Hepatocyte (in vitro differentiated cells): ENCODE data around the gene MSI2. TPM values are rescaled to one million over a fixed set of nuclear protein-coding genes. Genes with fewer than 3 reads are reported as not detected.

Experiments used
- DNase-seq: peaks from one replicate; pipeline ENCODE4 v3.0.0-alpha.2; 2016; ENCODE audit warnings: low spot score
- H2AFZ ChIP-seq: fragments of 200-600 bp; sonication (generic); 2 replicates; pipeline ENCODE4 v1.6.0; 2016; ENCODE audit warnings: antibody characterized with exemption, mild to moderate bottlenecking
- H3K27ac ChIP-seq: fragments of 200-600 bp; sonication (generic); 2 replicates; pipeline ENCODE4 v1.5.1; 2016; ENCODE audit warnings: mild to moderate bottlenecking
- H3K27me3 ChIP-seq: fragments of 200-600 bp; sonication (generic); 2 replicates; pipeline ENCODE4 v1.6.1; 2016
- H3K36me3 ChIP-seq: fragments of 200-600 bp; sonication (generic); replicated peaks from 2 replicates; pipeline ENCODE4 v1.5.1; 2016; ENCODE audit warnings: low read depth; ENCODE audit not compliant: insufficient read depth
- H3K4me1 ChIP-seq: fragments of 200-600 bp; sonication (generic); 2 replicates; pipeline ENCODE4 v1.5.1; 2016; ENCODE audit warnings: mild to moderate bottlenecking, moderate library complexity; ENCODE audit not compliant: insufficient read depth
- H3K4me2 ChIP-seq: fragments of 200-600 bp; sonication (generic); 2 replicates; pipeline ENCODE4 v1.6.0; 2016
- H3K4me3 ChIP-seq: fragments of 200-600 bp; sonication (generic); 2 replicates; pipeline ENCODE4 v1.5.1; 2016; ENCODE audit warnings: mild to moderate bottlenecking
- H3K79me2 ChIP-seq: fragments of 200-600 bp; sonication (generic); 2 replicates; pipeline ENCODE4 v1.6.0; 2017; ENCODE audit warnings: mild to moderate bottlenecking
- H3K9me2 ChIP-seq: fragments of 200-600 bp; sonication (generic); replicated peaks from 2 replicates; pipeline ENCODE4 v1.6.0; 2017; ENCODE audit warnings: mild to moderate bottlenecking; ENCODE audit not compliant: insufficient read depth
- H3K9me3 ChIP-seq: fragments of 200-600 bp; sonication (generic); 2 replicates; pipeline ENCODE4 v1.5.1; 2016; ENCODE audit warnings: low read depth, mild to moderate bottlenecking
- H4K20me1 ChIP-seq: fragments of 200-600 bp; sonication (generic); 2 replicates; pipeline ENCODE4 v1.6.0; 2016; ENCODE audit warnings: mild to moderate bottlenecking; ENCODE audit not compliant: insufficient read depth, poor library complexity, severe bottlenecking
- CTCF ChIP-seq: fragments of 200-600 bp; sonication (generic); IDR thresholded peaks from 2 replicates; pipeline ENCODE4 v1.5.1; 2016; ENCODE audit warnings: antibody characterized with exemption, mild to moderate bottlenecking; ENCODE audit not compliant: poor library complexity
- EZH2 ChIP-seq: fragments of 200-600 bp; sonication (generic); IDR thresholded peaks from 2 replicates; pipeline ENCODE4 v1.6.1; 2016; ENCODE audit warnings: antibody characterized with exemption, mild to moderate bottlenecking, borderline replicate concordance
- EZH2phosphoT487 ChIP-seq: fragments of 200-600 bp; sonication (generic); IDR thresholded peaks from one replicate; pipeline ENCODE4 v1.6.1; 2018; ENCODE audit warnings: antibody characterized with exemption, mild to moderate bottlenecking, low read depth, moderate library complexity; ENCODE audit not compliant: unreplicated experiment, severe bottlenecking
- WGBS: methylation state at CpG from one replicate; pipeline ENCODE4 v1.1.6; 2016; ENCODE audit warnings: low lambda C conversion rate; ENCODE audit errors: missing lambda C conversion rate; 5-methylcytosine and 5-hydroxymethylcytosine counted together
- polyA plus RNA-seq: library from polyadenylated mRNA; unstranded; fragments of >200 nt; fragmentation: Nextera tagmentation; extraction: Ambion mirVana; gene quantifications from 2 replicates; pipeline ENCODE4 v1.2.1, GENCODE V29; 2016
- total RNA-seq: library from RNA; depleted of rRNA; stranded (reverse); fragments of >200 nt; gene quantifications from 2 replicates; pipeline ENCODE4 v1.2.3, GENCODE V29; 2014

MSI2 gene
- total and polyA plus RNA-seq, 2 experiments from 2014 or later = 16.1 to 60.6 TPM

GRCh38 chr17:57276621-57277020, 20.3 kb downstream of the MSI2 start:
- no peak overlapping the region for H3K4me3 ChIP-seq
- no peak for DNase-seq
- no peaks in the 10 kb centered on the region for H3K36me3 ChIP-seq
- no peaks in the 10 kb centered on the region for H3K9me3 ChIP-seq
- TF ChIP-seq EZH2phosphoT487 = no peak
- TF ChIP-seq CTCF = no peak
- no peak for TF ChIP-seq EZH2
- WGBS = 98% methylated on average over 9 of the region's 9 CpGs
- H3K27me3 ChIP-seq = no peaks in the 10 kb centered on the region
- no peak overlapping the region for H3K4me2 ChIP-seq
- H2AFZ ChIP-seq = no peak overlapping the region
- H3K27ac ChIP-seq = no peak overlapping the region
- no peaks in the 10 kb centered on the region for H3K9me2 ChIP-seq
- H3K79me2 ChIP-seq = peaks cover 79% of the 10 kb centered on the region
- H4K20me1 ChIP-seq = peaks cover 9% of the 10 kb centered on the region
- H3K4me1 ChIP-seq = peaks cover 10% of the 10 kb centered on the region

DNA sequence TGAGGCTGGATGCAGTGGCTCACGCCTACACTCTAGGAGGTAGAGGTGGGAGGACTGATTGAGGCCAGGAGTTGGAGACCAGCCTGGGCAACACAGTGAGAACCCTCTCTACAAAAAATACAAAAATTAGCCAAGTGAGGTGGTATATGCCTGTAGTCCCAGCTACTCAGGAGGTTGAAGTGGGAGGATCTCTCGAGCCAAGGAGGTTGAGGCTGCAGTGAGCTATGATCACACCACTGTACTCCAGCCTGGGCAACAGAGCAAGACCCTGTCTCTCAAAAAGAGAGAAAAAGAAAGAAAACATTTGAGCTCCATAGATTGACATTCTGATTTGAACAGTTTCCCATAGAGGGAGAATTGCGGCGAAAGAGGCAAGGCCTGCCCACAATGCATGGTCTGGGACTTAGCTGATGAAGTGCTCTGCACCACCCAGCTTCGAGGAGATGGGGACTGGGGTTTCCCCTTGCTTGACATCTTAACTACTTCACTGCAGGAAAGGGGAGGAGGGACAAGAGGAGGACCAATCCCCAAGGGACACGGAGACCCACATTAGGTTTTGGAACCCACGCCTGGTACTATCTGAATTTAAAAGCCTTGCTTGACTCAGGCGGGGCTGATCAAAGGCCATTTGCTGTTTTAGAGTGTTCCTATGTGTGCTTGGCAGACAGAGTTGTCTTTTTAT, 21.7 kb downstream of the MSI2 start:
- no peak overlapping the region for H3K27ac ChIP-seq
- H4K20me1 ChIP-seq = no peaks in the 10 kb centered on the region
- peaks cover 71% of the 10 kb centered on the region for H3K79me2 ChIP-seq
- no peak overlapping the region for H3K4me3 ChIP-seq
- no peaks in the 10 kb centered on the region for H3K27me3 ChIP-seq
- H3K4me2 ChIP-seq = no peak overlapping the region
- 74% methylated on average over 6 of the region's 8 CpGs for WGBS
- no peaks in the 10 kb centered on the region for H3K36me3 ChIP-seq
- no peak for DNase-seq
- no peaks in the 10 kb centered on the region for H3K9me2 ChIP-seq
- TF ChIP-seq EZH2phosphoT487 (no peak), EZH2 (no peak), CTCF (no peak)
- no peak overlapping the region for H2AFZ ChIP-seq
- no peaks in the 10 kb centered on the region for H3K9me3 ChIP-seq
- H3K4me1 ChIP-seq = peaks cover 9% of the 10 kb centered on the region

DNA sequence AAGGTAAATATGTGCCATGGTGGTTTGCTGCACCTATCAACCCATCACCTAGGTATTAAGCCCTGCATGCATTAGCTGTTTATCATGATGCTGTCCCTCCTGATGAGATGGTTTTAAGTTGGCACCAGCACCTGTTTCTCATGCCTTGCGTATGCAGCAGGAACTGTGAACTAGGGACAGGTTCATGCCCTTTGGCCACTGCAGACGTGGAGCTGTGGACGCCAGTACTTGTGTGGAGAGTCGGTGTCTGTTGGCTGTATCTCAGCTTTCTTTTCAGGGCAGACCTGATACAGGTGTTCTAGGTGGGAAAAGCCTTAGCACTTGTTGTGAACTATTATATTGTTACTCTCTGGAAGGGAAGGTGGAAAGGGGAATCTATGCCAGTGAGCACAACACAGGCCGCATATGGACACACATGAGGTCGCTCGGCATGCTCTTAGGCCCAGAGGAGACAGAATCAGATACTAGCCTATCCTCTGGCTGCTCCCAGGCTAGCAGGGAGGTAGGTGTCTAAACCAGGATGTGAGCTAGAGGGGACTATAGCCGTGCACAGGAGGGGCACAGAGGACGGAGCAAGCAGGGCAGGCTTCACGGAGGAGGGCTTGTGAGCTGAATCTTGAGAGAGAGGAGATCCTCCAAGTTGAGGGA, 22.5 kb downstream of the MSI2 start:
- DNase-seq = no peak
- TF ChIP-seq EZH2phosphoT487 (no peak), CTCF (no peak), EZH2 (no peak)
- H3K27ac ChIP-seq = no peak overlapping the region
- 94% methylated on average over 10 of the region's 10 CpGs for WGBS
- no peaks in the 10 kb centered on the region for H3K36me3 ChIP-seq
- no peaks in the 10 kb centered on the region for H3K9me3 ChIP-seq
- peaks cover 9% of the 10 kb centered on the region for H3K4me1 ChIP-seq
- peaks cover 73% of the 10 kb centered on the region for H3K79me2 ChIP-seq
- no peaks in the 10 kb centered on the region for H4K20me1 ChIP-seq
- no peak overlapping the region for H3K4me2 ChIP-seq
- no peak overlapping the region for H3K4me3 ChIP-seq
- no peak overlapping the region for H2AFZ ChIP-seq
- no peaks in the 10 kb centered on the region for H3K9me2 ChIP-seq
- no peaks in the 10 kb centered on the region for H3K27me3 ChIP-seq
